HG02642 (cell line): ENCODE results near the gene ENAH.
"Not testable (repeated sequence)": the region's sequence is repeated elsewhere in the genome, so short reads cannot be mapped to it uniquely, and the experiment has no call there.

Experiments
- ATAC-seq: cut with Tn5 transposase; IDR thresholded peaks from one replicate; pipeline ENCODE4 v1.9.1; 2021; ENCODE audit warnings: mild to moderate bottlenecking; ENCODE audit not compliant: unreplicated experiment, poor library complexity

The ENAH gene

DNA sequence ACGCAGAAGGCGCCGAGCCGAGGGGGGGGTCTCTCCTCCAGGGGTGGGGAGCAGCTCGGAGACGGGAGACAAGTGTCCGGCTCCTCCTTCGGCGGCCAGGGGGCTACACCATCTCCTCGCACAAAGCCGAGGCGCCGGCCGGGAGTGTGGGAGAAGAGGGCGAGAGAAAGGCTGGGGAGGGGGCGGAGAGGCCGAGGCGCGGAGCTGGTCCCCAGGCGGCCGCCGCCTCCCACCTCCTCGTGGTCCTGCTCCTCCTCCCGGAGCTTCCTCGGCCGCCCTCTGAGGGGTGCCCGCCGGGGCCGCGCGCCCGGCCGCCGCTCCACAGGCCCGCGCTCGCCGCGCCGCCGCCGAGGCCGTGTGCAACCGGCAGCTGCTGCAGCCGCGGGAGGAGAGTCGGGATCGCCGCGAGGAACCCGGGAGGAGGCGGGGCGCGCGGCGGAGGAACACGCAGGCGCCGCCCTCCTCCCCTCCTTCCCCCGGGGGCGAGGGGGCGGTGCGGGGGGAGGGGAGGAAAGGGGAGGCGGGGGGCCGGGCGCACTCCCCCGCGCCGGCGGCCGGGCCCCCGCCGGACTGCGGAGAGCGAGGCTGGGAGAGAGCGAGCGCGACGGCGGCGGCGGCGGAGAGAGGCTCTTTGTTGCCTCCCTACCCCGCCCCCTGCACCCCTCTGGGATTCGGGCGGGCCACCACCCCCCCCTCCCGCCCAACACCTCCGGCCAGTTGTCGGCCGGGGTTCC lies at the start of gene ENAH:
Gene ENAH (minus strand): TSS at position 395 of the 734 bp plus-strand sequence. CDS start 433 bp downstream, outside the sequence.
- ATAC-seq = peak; percentile 76

DNA sequence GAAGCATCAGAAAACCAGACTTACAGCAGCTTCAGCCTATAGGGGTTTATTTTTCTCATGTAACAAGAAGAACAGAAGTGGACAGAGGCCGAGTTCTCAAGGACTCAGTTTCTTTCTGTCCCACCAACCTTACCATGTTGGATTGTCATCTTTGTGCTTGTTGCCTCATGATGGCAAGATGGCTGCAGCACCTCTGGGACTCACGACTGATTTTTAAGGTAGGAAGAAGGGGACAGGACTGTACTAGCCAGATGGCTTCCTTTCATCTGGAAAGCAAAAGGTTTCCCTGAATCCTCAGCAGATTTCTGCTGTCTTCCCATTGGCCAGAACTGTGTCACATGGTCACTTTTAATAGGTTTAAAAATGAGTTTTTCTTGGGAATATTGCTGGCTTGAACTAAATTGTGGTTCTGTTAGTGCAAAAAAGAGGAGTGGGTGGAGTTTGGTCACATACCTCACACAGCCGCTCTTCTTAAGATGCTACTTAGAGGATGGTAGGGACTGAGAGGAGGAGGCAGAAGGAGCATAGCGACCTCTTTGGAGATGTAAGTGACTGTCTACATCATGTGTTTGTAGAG lies 48.1 kb upstream of the ENAH start:
- no peak for ATAC-seq

DNA sequence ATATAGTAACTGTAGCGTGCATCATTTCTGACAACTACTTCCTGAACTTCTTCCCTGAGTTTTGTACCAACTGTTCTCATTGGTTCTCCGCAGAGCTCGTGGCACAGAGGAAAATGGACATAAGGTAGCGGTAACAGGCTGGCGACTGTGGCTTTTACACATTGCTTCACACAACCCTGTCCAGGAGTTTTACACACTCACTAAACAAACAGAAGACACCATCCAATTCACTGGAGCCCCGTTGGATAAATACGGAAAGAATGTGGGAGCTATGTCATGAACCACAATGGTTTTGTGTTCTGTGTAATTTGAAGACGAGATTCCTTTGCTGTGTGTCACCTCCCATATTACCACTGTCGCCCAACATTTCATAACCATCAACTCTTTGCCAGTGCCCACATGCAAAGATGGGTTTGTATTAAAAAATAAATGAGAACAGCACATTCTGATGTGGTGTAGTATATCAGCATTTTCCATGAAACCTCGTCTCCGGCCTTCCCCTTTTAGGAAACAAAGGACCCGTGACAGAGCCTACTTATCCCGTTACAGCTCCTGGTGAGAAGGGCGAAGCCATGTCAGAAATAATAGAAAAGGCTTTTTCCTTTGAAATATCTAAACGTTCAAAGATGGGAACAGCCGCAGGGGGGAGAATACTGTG lies 47.4 kb upstream of the ENAH start:
- no peak for ATAC-seq

DNA sequence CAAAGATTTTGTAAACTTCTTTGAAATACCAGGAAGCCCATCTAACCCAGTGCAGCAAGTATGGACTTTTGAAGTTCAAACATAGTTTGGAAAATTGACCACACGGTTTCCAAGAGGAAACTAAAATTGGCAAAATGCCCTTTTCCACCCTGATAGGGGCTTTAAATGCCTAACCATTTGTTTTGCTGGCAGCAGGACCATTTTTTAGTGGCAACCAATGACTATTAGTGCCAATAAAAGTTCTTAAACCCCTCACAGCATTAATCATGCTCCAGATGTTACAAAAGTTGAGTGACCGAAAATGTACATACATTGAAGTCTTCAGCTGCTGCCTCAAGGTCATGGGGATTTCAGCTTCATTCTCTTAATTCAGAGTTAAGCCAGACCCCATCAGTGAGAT lies 46.4 kb upstream of the ENAH start:
- ATAC-seq = no peak

DNA sequence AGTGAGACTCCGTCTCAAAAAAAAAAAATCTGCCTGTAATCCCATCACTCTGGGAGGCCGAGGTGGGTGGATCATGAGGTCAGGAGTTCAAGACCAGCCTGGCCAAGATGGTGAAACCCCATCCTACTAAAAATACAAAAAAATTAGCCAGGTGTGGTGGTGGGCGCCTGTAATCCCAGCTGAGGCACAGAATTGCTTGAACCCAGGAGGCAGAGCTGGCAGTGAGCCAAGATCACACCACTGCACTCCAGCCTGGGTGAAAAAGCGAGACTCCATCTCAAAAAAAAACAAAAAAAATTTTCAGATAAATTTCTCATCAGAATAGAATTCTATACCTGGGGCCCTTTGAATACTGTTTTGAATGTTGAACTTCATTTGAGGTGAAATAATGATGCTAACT lies 45.3 kb upstream of the ENAH start:
- ATAC-seq = not testable (repeated sequence)

DNA sequence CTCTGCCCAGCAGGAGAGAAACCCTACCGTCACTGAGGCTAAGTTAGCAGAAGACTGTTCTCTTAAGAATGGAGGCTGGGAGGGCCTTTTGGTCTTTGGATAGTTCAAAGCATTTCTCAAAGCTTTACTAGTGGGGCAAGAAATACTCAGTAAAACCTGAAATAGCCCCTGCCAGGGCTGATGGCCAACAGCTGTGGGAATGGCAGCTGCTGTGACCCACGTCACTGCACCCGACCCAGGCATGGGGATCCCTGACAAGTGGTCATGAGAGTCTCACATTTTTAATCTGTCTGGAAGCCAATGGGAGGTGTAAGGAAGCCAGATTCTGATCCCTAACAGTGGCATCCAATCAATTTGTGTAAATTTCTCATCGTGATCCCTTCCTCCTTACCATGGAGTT lies 44.5 kb upstream of the ENAH start:
- no peak for ATAC-seq

DNA sequence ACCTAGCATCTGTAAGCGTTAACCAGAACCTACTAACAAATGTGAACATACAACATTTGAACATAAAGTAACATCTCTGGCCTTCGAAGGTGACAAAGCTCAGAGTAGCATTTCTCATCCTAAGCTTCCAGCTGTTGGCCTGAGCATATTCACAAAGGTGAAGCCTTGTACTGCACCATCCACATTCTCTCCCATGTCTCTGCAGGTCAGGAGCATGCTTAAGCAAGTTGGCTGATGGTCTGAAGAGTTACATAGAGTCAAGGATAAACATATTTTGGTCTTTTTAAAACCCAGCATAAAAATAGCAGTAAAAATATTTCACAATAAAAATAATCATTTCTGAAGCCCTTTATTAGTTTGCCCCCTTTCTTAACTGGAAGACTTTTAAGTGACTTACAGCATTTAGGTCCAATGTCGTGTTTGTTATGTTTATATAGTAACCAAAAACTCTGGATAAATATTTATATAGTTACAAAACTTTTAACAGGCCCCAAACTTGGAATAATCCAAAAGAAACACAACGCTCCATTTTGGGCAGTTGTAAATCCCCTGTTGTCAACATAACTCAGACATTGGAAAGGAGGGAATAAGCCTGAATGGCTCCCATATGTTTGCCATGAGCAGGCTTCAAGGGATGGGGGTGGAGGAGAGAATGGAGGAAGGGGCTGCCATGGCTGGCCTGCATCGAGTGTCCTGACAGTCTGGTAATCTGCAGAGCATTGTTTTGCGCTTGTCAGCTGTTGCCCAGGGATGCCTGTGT lies 42.8 kb upstream of the ENAH start:
- no peak for ATAC-seq

DNA sequence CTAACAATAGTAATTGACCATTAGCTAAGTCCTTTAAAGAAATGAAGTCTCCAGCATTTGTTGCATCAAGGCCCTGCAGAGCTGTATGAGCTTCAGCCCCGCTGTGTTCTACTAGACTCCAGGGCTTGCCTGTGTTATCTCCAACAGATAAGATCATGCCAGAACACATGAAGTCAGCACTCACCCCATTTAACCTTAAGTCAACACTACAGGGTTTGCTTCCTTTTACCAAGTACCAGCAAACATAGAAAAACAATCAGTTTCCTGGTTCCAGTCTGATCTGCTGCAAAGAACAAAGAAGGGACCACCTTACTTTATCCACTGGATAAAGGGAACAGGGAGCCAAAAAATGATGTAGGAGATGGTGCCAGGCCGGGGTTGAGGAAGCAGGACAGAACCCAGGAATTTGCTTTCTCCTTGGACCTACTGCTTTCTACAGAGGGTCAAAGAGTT lies 41.3 kb upstream of the ENAH start:
- ATAC-seq = no peak

DNA sequence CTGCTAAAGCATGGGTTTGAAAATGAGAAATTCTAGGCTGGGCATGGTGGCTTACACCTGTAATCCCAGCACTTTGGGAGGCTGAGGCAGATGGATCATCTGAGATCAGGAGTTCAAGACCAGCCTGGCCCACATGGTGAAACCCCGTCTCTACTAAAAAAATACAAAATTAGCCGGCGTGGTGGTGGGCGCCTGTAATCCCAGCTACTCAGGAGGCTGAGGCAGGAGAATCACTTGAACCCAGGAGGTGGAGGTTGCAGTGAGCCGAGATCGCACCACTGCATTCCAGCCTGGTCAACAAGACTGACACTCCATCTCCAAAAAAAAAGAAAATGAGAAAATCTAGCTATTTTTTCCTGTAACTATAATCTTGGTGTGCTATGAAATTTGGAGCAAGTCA lies 40.8 kb upstream of the ENAH start:
- not testable (repeated sequence) for ATAC-seq

DNA sequence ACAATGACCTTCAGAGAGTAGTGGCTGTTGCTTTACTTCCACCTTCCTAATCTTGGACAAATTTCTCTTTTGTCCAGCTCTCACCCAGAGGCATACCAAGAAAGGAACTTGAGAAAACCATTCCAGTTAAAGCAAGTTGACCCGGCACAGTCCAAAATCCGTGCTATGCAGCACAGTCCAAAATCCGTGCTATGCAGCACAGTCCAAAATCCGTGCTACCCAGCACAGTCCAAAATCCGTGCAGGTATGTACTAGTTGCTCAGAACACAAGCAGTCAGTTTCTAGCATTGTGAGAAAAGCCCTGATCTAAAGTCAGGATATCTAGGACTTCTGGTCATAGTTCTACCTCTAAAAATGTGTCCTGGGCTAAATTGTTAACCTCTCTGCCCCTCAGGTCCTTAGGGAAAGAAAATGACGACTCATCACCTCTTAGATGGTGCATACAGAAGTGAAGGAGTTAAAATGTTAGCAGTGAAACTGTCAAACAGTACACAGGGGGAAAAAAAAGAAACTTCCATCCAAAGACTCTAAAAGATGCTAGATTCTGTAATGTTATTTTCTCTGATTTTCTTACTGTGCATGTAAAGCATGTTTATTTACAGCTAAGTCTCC lies 40.3 kb upstream of the ENAH start:
- ATAC-seq = no peak

DNA sequence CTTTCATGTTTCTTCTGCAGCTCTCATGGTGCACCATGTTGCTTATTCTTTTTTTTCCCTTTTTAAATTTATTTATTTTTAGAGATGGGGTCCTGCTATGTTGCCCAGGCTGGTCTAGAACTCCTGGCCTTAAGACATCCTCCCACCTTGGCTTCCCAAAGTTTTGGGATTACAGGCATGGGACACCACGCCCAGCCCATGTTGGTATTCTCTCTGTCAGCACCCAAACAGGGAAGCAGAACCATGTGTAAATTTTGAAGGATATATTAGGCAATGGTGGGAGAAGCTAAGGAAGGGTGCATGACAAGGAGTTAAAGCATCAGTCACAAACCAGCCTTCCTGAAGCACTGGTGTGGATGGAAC lies 39.6 kb upstream of the ENAH start:
- ATAC-seq = no peak

DNA sequence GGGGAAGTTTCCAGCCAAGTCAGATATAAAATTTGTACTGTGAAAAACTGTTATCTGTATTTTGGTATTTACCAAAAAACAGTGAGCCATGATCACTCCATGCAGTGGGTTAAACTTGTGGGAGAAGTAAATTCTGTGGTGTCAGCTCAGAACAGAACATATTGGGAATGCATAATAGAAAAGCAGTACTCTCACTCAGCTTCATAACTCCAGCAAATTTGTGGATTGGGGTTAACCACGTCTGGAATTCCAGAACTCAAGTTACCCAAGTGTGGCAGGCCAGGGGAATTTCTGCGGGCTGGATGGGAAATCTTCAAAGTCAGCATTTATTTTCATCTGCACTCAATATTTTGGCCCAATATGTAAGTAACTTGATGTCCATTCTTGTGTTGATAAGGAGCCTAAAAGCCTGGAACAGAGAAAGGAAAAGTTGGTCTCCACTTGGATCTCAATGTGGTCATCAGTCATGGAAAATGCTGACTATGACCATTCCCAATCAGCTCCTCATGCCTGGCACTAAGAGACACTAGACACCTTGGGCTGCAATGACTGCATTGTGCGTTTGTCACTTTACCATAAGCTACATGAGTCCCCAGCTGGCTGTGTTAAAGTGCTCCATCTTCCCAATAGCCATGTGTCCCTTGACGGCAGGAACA lies 39.1 kb upstream of the ENAH start:
- no peak for ATAC-seq

DNA sequence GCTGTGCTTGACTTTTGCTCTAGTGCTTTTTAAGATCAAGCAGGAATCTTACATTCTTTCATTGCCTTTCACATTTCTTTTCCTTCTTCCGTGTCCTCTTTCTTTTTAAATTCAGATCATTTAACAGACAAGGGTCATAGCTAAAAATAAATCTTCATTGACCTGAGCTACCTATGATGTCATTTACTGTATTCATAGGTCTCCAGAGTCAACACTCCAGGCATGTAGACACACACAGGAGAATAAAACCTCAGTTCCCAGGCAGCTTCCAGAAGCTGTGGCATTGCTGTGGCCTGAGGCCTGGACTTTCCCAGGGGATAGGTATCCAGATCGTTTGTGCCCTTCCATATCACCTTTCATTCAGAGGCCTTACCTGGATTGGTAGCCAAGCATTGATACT lies 38.5 kb upstream of the ENAH start:
- ATAC-seq = no peak

DNA sequence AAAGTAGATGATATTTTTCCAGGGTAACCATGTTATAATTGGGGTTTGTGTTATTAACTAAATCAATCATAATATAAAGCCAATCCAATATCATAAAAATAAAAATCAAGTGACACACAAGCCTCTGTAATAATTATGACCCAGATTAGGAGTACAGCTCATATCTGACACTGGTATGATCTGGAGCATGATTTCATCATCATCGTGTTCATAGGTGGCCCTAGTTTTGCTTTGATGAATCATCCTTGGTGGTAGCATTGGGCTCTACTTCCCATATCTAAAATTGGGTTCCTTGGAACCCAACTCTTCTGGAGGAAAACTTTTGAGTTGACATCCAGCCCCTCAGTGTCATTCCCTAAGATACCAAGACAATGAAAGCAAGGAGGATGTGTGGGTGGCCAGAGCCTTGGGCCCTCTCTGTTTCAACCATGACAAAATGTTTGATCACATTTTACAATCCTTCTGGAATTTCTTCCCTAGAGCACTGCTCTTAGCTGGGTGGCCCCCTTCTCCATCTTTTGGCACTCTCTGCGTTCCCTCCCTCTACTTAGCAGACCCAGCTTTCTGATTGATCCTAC lies 37.0 kb upstream of the ENAH start:
- no peak for ATAC-seq

DNA sequence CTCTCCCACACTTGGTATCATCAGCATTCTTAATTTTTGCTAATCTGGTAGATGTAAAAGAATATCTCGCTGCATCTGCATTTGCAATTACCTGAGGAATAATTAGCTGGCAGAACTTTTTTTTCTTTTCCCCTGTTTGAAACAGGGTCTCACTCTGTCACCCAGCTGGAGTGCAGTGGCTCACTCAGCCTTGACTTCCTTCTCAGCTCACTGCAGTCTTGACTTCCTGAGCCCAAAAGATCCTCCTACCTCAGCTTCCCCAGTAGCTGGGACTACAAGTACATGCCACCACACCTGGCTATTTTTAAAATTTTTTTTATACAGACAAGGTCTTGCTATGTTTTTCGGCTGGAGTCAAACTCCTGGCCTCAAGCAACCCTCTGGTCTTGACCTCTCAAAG lies 35.4 kb upstream of the ENAH start:
- ATAC-seq = no peak

DNA sequence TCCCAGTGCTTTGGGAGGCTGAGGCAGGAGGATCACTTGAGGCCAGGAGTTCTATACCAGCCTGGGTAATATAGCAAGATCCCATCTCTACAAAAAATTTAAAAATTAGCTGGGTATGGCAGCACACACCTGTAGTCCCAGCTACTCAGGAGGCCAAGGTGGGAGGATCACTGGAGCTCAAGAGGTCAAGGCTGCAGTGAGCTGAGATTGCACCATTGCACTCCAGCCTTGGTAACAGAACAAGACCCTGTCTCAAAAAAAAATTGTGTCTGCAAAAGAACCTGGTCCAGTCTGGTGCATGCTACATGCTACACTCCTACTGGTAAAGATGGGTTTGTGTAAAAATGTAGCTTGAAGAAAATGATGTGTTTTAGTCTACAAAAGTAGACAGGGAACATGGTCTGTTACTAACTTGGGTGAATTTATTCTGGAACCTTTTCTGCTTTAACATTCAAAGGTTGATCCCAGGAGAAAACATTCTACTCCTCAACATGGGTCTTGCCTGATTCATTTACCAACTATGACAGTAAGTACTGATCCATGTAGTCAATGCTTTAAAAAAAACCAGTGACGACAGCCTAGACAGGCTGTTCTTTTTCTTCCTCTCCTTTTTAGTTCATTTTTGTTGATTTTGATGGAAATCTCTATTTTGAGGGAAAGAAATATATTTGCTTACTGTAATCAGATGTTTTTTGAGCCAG lies 32.7 kb upstream of the ENAH start:
- no peak for ATAC-seq

DNA sequence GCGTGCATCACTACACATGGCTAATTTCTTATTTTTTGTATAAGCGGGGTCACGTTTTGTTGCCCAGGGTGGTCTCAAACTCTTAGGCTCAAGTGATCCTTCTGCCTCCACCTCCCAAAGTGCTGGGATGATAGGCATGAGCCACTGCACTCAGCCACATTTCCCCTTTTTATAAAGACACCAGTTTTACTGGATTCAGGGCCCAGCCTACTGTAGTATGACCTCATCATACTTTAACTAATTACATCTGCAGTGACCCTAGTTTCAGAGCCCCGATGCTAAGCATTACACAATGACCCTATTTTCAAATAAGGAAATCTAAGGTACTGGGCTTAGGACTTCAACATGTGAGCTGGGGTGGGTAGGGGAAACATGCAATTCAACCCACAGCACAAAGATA lies 31.8 kb upstream of the ENAH start:
- no peak for ATAC-seq

DNA sequence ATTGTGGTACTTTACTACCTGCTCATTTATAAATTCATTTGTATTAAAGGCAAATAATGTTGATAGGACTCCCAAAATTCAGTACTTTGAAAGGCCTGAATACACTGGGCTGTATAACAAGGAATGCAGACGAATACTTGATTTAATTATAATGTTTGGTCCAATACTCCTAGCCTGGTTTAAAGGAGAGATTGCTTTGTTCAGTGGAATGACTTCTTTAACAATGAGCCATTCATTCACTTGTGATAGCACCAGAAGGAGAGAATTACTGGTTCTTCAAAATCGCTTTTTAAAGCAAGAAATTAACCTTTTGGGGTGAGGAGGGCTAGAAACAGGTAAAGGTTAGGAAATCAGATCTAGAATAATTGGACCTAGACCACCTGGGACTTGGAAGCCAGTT lies 28.3 kb upstream of the ENAH start:
- no peak for ATAC-seq

DNA sequence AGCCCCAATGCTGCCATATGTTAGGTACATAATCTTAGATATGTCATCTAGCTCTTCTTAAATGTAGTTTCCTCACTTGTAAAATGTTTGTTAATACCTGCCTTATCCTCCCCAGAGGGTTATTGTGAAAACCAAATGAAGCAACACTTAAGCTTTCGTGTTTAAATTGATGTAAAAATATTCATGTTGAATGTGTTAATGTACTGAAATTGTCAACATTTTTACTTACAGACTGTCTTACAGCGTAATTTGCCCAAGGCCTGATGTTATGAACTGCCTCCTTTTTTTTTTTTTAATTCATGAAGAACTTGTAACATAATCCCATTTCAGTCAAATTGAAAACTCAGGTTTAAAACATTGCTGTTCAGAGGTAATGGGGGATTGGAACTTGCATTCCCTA lies 25.6 kb upstream of the ENAH start:
- ATAC-seq = no peak
